ENCODE measurements around the gene BMP6.

DNA sequence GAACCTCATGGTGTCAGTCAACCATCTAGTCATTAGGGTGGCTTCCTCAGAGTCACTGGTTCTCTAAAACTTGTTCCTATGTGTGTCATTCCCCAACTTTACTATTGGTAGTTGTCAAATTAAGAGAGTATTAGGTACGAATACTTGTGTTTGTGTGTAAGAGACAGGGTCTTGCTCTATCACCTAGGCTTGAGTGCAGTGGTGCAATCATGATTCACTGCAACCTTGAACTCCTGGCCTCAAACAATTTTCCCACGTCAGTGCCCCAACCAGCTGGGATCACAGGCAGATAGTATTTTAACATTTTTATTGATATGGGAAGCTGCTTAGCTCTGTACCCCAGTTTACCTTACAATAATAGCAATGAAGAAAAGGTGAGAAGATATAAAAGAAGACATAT lies 50.6 kb downstream of the BMP6 start:
- TF ChIP-seq CTCF (conservative IDR thresholded peaks at IDR 0.05; ENCODE audit: low read depth in 2 of 2): no peak
- no peak for TF ChIP-seq JUNB (IDR thresholded peaks at IDR 0.05; ENCODE audit: unreplicated experiment)
- no peak for TF ChIP-seq EZH2phosphoT487 (IDR thresholded peaks at IDR 0.05; ENCODE audit: unreplicated experiment)
